ENCODE measurements around the gene CRACR2B.

Gene CRACR2B

DNA sequence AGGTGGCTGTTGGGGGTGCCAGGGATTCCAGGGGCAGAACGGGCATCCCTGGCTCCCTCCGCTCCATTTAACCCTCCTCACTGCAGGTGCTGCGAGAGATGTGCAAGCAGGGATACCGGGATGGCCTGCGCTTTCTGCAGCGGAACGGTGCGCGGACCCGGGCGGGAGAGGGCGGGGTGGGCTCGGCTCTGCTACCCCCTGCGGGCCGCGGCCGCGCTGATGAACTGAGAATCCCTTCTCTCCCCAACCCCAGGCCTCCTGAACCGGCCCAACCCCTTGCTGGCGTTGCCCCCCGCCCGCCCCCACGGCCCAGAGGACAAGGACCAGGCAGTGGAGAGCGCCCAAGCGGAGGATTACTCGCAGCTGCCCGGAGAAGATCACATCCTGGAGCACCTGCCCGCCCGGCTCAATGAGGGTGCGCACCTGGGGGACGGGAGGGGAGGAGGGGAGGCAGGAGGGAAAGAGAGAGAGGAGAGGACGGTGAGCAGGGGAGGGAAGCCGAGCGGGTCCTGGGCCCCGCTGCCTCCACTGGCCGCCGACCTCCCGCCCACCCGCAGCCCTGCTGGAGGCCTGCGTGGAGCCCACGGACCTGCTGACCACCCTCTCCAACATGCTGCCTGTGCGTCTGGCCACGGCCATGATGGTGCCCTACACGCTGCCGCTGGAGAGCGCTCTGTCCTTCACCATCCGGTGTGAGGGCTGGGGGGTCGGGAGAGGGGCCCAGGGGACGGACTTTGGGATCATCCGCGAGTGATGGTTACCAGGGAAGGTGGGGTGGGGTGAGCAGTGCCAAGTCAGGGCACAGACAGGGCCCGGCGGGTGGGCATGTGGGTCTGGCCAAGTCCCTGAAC lies 4.1 kb upstream of the CRACR2B start:
- Histone ChIP-seq H3K79me1 (ENCODE audit: low read length) (peaks cover 4% of the 10 kb centered on the region), H3K27ac (ENCODE audit: low read depth, low read length) (no peak overlapping the region), H4K5ac (ENCODE audit: low read length) (no peak overlapping the region), H3K18ac (ENCODE audit: low read length) (no peak overlapping the region), H2BK15ac (replicated peaks; ENCODE audit: low read depth) (no peak overlapping the region), H2BK120ac (ENCODE audit: low read depth, low read length) (no peak overlapping the region), H4K8ac (ENCODE audit: low read depth, low read length) (no peak overlapping the region), H3K9ac (ENCODE audit: low read length) (no peak overlapping the region), H3K4ac (ENCODE audit: low read depth, low read length) (no peak overlapping the region), H3K27me3 (ENCODE audit: insufficient read depth, low read length, poor library complexity) (no peaks in the 10 kb centered on the region), H2BK5ac (ENCODE audit: low read length) (no peak overlapping the region), H3K56ac (ENCODE audit: low read length) (no peak overlapping the region), H3K4me2 (ENCODE audit: low read length) (no peak overlapping the region), H3K4me3 (ENCODE audit: low read length) (no peak overlapping the region), H2AK5ac (ENCODE audit: low read length) (no peak overlapping the region), H3K23ac (ENCODE audit: low read length) (no peak overlapping the region), H3K36me3 (ENCODE audit: control insufficient read depth, insufficient read depth, low read length) (no peaks in the 10 kb centered on the region), H3K79me2 (ENCODE audit: control insufficient read depth, insufficient read depth, low read length) (no peaks in the 10 kb centered on the region), H3K4me1 (ENCODE audit: control insufficient read depth, low read depth, low read length) (peaks cover 1% of the 10 kb centered on the region)
- WGBS (ENCODE audit: extremely low coverage, insufficient coverage, low lambda C conversion rate), result no CpG with 5 or more reads among the region's 53 CpGs
- DNase-seq, result no peak

DNA sequence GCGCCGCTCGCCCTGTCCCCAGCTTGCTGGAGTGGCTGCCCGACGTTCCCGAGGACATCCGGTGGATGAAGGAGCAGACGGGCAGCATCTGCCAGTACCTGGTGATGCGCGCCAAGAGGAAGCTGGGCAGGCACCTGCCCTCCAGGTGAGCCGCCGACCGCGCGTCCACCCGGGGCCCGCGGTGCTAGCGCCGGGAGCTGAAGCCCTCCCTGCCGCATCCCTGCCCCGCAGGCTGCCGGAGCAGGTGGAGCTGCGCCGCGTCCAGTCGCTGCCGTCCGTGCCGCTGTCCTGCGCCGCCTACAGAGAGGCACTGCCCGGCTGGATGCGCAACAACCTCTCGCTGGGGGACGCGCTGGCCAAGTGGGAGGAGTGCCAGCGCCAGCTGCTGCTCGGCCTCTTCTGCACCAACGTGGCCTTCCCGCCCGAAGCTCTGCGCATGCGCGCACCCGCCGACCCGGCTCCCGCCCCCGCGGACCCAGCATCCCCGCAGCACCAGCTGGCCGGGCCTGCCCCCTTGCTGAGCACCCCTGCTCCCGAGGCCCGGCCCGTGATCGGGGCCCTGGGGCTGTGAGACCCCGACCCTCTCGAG lies 3.3 kb upstream of the CRACR2B start:
- H4K8ac ChIP-seq (ENCODE audit: low read depth, low read length), result no peak overlapping the region
- no peak overlapping the region for H3K4me2 ChIP-seq (ENCODE audit: low read length)
- DNase-seq, result no peak
- no peak overlapping the region for H3K9ac ChIP-seq (ENCODE audit: low read length)
- peaks cover under 1% of the 10 kb centered on the region for H3K4me1 ChIP-seq (ENCODE audit: control insufficient read depth, low read depth, low read length)
- no peak overlapping the region for H2BK5ac ChIP-seq (ENCODE audit: low read length)
- no peak overlapping the region for H2AK5ac ChIP-seq (ENCODE audit: low read length)
- H3K23ac ChIP-seq (ENCODE audit: low read length), result no peak overlapping the region
- no peak overlapping the region for H3K18ac ChIP-seq (ENCODE audit: low read length)
- H3K36me3 ChIP-seq (ENCODE audit: control insufficient read depth, insufficient read depth, low read length), result no peaks in the 10 kb centered on the region
- peaks cover 4% of the 10 kb centered on the region for H3K79me1 ChIP-seq (ENCODE audit: low read length)
- no peaks in the 10 kb centered on the region for H3K27me3 ChIP-seq (ENCODE audit: insufficient read depth, low read length, poor library complexity)
- H3K4me3 ChIP-seq (ENCODE audit: low read length), result no peak overlapping the region
- no peak overlapping the region for H3K56ac ChIP-seq (ENCODE audit: low read length)
- H3K27ac ChIP-seq (ENCODE audit: low read depth, low read length), result no peak overlapping the region
- no peak overlapping the region for H4K5ac ChIP-seq (ENCODE audit: low read length)
- no peaks in the 10 kb centered on the region for H3K79me2 ChIP-seq (ENCODE audit: control insufficient read depth, insufficient read depth, low read length)
- no peak overlapping the region for H3K4ac ChIP-seq (ENCODE audit: low read depth, low read length)
- H2BK120ac ChIP-seq (ENCODE audit: low read depth, low read length), result no peak overlapping the region
- no peak overlapping the region for H2BK15ac ChIP-seq (replicated peaks; ENCODE audit: low read depth)
- no CpG with 5 or more reads among the region's 59 CpGs for WGBS (ENCODE audit: extremely low coverage, insufficient coverage, low lambda C conversion rate)

DNA sequence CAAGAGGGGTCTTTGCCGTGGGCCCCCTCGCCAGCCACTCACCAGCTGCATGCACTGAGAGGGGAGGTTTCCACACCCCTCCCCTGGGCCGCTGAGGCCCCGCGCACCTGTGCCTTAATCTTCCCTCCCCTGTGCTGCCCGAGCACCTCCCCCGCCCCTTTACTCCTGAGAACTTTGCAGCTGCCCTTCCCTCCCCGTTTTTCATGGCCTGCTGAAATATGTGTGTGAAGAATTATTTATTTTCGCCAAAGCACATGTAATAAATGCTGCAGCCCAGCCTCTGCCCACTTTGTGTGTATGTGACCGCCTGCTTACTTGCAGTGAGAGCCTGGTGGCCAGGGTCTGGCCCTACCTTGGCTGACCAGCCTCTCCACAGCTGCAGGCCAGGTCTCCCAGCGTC lies 2.8 kb upstream of the CRACR2B start:
- H2BK120ac ChIP-seq (ENCODE audit: low read depth, low read length), result no peak overlapping the region
- WGBS (ENCODE audit: extremely low coverage, insufficient coverage, low lambda C conversion rate), result no CpG with 5 or more reads among the region's 11 CpGs

DNA sequence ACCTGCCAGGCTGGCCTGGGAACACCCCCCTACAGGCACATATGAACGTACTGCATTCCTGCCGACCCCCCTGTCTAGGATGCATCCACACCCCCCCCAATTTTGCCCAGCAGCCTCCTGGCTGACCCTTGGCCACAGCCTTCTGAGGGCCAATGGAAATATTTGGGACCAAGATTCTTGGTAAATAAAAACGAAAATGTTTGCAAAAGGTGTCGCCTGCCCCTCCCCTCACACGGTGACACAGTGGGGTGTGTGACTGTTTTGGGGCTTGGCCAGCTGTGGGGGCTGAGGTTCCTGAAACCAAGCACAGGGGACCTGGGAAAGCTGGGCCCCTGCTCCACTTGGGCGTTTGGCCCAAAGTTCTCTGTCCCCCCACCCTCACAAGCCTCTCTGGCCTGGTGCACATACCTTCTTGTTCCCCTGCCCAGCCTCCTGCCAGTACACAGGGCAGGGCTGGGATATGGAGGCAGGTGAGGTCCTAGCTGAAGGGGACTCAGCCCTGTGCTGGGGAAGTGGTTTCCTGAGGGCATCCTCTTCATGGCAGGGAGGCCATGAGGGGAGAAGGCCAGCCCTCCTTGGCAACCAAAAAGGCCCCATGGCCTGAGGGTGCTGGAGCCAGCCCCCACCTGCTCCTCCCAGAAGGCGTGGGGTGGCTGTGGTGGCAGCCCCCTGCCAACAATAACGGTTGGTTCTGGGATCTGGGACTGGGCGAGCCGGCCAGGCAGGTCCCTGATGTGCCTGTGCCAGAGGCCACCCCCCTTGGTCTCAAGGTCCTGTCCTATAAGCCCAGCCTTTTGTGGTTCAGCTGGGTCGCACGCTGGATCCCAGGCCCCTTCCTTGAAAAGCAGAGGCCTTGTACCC lies 2.1 kb upstream of the CRACR2B start:
- Histone ChIP-seq H3K9ac (ENCODE audit: low read length) (no peak overlapping the region), H3K27me3 (ENCODE audit: insufficient read depth, low read length, poor library complexity) (peaks cover under 1% of the 10 kb centered on the region), H3K23ac (ENCODE audit: low read length) (no peak overlapping the region), H3K4ac (ENCODE audit: low read depth, low read length) (no peak overlapping the region), H3K56ac (ENCODE audit: low read length) (no peak overlapping the region), H4K5ac (ENCODE audit: low read length) (no peak overlapping the region), H2BK15ac (replicated peaks; ENCODE audit: low read depth) (no peak overlapping the region), H3K79me1 (ENCODE audit: low read length) (peaks cover 4% of the 10 kb centered on the region), H3K18ac (ENCODE audit: low read length) (no peak overlapping the region), H2BK120ac (ENCODE audit: low read depth, low read length) (no peak overlapping the region), H3K4me1 (ENCODE audit: control insufficient read depth, low read depth, low read length) (peaks cover 5% of the 10 kb centered on the region), H4K8ac (ENCODE audit: low read depth, low read length) (no peak overlapping the region), H3K36me3 (ENCODE audit: control insufficient read depth, insufficient read depth, low read length) (no peaks in the 10 kb centered on the region), H2BK5ac (ENCODE audit: low read length) (no peak overlapping the region), H3K4me2 (ENCODE audit: low read length) (no peak overlapping the region), H3K4me3 (ENCODE audit: low read length) (no peak overlapping the region), H3K79me2 (ENCODE audit: control insufficient read depth, insufficient read depth, low read length) (no peaks in the 10 kb centered on the region), H3K27ac (ENCODE audit: low read depth, low read length) (no peak overlapping the region), H2AK5ac (ENCODE audit: low read length) (no peak overlapping the region)
- no CpG with 5 or more reads among the region's 12 CpGs for whole genome bisulfite sequencing (ENCODE audit: extremely low coverage, insufficient coverage, low lambda C conversion rate)
- no peak for DNase-seq

More for the DNA sequence above, 2.8 kb upstream of the CRACR2B start:
- H4K8ac ChIP-seq (ENCODE audit: low read depth, low read length), result no peak overlapping the region
- H3K27me3 ChIP-seq (ENCODE audit: insufficient read depth, low read length, poor library complexity), result no peaks in the 10 kb centered on the region
- no peak overlapping the region for H2BK5ac ChIP-seq (ENCODE audit: low read length)
- no peak overlapping the region for H2AK5ac ChIP-seq (ENCODE audit: low read length)
- H3K27ac ChIP-seq (ENCODE audit: low read depth, low read length), result no peak overlapping the region
- no peak overlapping the region for H3K4me2 ChIP-seq (ENCODE audit: low read length)
- peaks cover 4% of the 10 kb centered on the region for H3K79me1 ChIP-seq (ENCODE audit: low read length)
- no peak overlapping the region for H4K5ac ChIP-seq (ENCODE audit: low read length)
- no peak overlapping the region for H2BK15ac ChIP-seq (replicated peaks; ENCODE audit: low read depth)
- H3K18ac ChIP-seq (ENCODE audit: low read length), result no peak overlapping the region
- no peak for DNase-seq
- no peak overlapping the region for H3K9ac ChIP-seq (ENCODE audit: low read length)
- no peaks in the 10 kb centered on the region for H3K36me3 ChIP-seq (ENCODE audit: control insufficient read depth, insufficient read depth, low read length)
- H3K56ac ChIP-seq (ENCODE audit: low read length), result no peak overlapping the region
- H3K79me2 ChIP-seq (ENCODE audit: control insufficient read depth, insufficient read depth, low read length), result no peaks in the 10 kb centered on the region
- no peak overlapping the region for H3K4me3 ChIP-seq (ENCODE audit: low read length)
- H3K4me1 ChIP-seq (ENCODE audit: control insufficient read depth, low read depth, low read length), result peaks cover 5% of the 10 kb centered on the region
- no peak overlapping the region for H3K23ac ChIP-seq (ENCODE audit: low read length)
- H3K4ac ChIP-seq (ENCODE audit: low read depth, low read length), result no peak overlapping the region

DNA sequence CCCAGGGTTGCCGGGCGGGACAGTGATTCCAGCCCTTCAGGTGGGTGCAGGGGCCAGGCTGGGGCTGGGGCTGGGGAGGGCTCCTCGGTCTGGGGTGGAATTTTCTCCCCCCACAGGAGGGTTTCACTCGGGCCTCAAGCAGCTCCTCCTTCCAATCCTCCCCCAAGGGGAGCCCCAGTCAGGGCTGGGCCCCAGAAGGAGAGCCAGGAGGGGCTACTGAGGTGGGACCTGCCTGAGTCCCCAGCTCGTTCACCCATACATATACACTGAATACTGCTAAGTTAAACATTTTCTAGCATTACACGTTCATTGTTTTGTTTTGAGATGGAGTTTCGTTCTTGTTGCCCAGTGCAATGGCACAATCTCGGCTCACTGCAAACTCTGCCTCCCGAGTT lies 1.5 kb upstream of the CRACR2B start:
- no peak overlapping the region for H2BK5ac ChIP-seq (ENCODE audit: low read length)
- H2BK15ac ChIP-seq (replicated peaks; ENCODE audit: low read depth), result no peak overlapping the region
- H3K23ac ChIP-seq (ENCODE audit: low read length), result no peak overlapping the region
- peaks cover 3% of the 10 kb centered on the region for H3K27me3 ChIP-seq (ENCODE audit: insufficient read depth, low read length, poor library complexity)
- H3K4me2 ChIP-seq (ENCODE audit: low read length), result no peak overlapping the region
- no peak overlapping the region for H3K18ac ChIP-seq (ENCODE audit: low read length)
- H3K79me2 ChIP-seq (ENCODE audit: control insufficient read depth, insufficient read depth, low read length), result no peaks in the 10 kb centered on the region
- no peak overlapping the region for H4K8ac ChIP-seq (ENCODE audit: low read depth, low read length)
- no peak overlapping the region for H4K5ac ChIP-seq (ENCODE audit: low read length)
- H3K79me1 ChIP-seq (ENCODE audit: low read length), result peaks cover under 1% of the 10 kb centered on the region
- no peak overlapping the region for H3K9ac ChIP-seq (ENCODE audit: low read length)
- H2BK120ac ChIP-seq (ENCODE audit: low read depth, low read length), result no peak overlapping the region
- no peak for DNase-seq
- no peak overlapping the region for H2AK5ac ChIP-seq (ENCODE audit: low read length)
- no peak overlapping the region for H3K27ac ChIP-seq (ENCODE audit: low read depth, low read length)
- H3K4me1 ChIP-seq (ENCODE audit: control insufficient read depth, low read depth, low read length), result peaks cover 5% of the 10 kb centered on the region
- H3K4ac ChIP-seq (ENCODE audit: low read depth, low read length), result no peak overlapping the region
- no peak overlapping the region for H3K56ac ChIP-seq (ENCODE audit: low read length)
- no CpG with 5 or more reads among the region's 9 CpGs for WGBS (ENCODE audit: extremely low coverage, insufficient coverage, low lambda C conversion rate)
- no peaks in the 10 kb centered on the region for H3K36me3 ChIP-seq (ENCODE audit: control insufficient read depth, insufficient read depth, low read length)
- no peak overlapping the region for H3K4me3 ChIP-seq (ENCODE audit: low read length)

All from mesendoderm (in vitro differentiated cells).